Mucosa of descending colon (tissue), 3 donors: Measurements from ENCODE around the gene STING1. TPM values are rescaled to one million over a fixed set of nuclear protein-coding genes. Genes with fewer than 3 reads are reported as not detected.

ENCODE experiments used
- ATAC-seq: fragments of 200-7000 bp; cut with Tn5 transposase; one replicate; pipeline ENCODE4 v1.9.1; 2020; ENCODE audit warnings: mild to moderate bottlenecking, moderate library complexity
- DNase-seq, 3 donors: peaks; one replicate each; pipeline ENCODE4 v3.0.0-alpha.2; 2020
- H3K36me3 ChIP-seq: fragments of 200-600 bp; one replicate; pipeline ENCODE4 v1.8.0; 2021; ENCODE audit warnings: low read depth, mild to moderate bottlenecking
- H3K4me1 ChIP-seq: fragments of 200-600 bp; one replicate; pipeline ENCODE4 v1.8.0; 2021; ENCODE audit warnings: low read depth, mild to moderate bottlenecking
- H3K4me3 ChIP-seq: fragments of 200-600 bp; one replicate; pipeline ENCODE4 v1.8.0; 2021; ENCODE audit warnings: mild to moderate bottlenecking
- H3K9me3 ChIP-seq: fragments of 200-600 bp; one replicate; pipeline ENCODE4 v1.8.0; 2021; ENCODE audit warnings: mild to moderate bottlenecking
- intact Hi-C, 2 donors: fragments of 100-400 bp; cut with DNase I in 1 of 2; cut with micrococcal nuclease in 1 of 2; formaldehyde crosslinking; loops; one replicate each; pipeline versions ENCODE4 v1.11.0 to v1.11.1; 2022; cut with DNase I, micrococcal nuclease
- total RNA-seq, 3 donors: library from RNA; stranded (reverse); fragmentation: NEBNext Ultra II Directional in 2 of 3; extraction: Animal tissue kit (Norgen Biotek cat#: 25700) in 2 of 3; gene quantifications; one replicate each; pipeline versions ENCODE4 v1.2.1 to v1.2.4, GENCODE V29; 2021 to 2023
- TF ChIP-seq, protein P1 (sequence below): fragments of 200-600 bp; IDR thresholded peaks from one replicate; pipeline ENCODE4 v1.8.0; 2022; ENCODE audit warnings: antibody characterized with exemption, mild to moderate bottlenecking
- donor health status: DM: no; HTN: no; CAD: no; lungs with moderate emphysema.
- donor health status: DM: no; HTN: no; CAD: no.
- donor health status: DM: no; HTN: yes; CAD: no.

Gene STING1
- total RNA-seq, 3 donors from 2014 or later: 27.0 to 63.3 (median 31.1) TPM

DNA sequence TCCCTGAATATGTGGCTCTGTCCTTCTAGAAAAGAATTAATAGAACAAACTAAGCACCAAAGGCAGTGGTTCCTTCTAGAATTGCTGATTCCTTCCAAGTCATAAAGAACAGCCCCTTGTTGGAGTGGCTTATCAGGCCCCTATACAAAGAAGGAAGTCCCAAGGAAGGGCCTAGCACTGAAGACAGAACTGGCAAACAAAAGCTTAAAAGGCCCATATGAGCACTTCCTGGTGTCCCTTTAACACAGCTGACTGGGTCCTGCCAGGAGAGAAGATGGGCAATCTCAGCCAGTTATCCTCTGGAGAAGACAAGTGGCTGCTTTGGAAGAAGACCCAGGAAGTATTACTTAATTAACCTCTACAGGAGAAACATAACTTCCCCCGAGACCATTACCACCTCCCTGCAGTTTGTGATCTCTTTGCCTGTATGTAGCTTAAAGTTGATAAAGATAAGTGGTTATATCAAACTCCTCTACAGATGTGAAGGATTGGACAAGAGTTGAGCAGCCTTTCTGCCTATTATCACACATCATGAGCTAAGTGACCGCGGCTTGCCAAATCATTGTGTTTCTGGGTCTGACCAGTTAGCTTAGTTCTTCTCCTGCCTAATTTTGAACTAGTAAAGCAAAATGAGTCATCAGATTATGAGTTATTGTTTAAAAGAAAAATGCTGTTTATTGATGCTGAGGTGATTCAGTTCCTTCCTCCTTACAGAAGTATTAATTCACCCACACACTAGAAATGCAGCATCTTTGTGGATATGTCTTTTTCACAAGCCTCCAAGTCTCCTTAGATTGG lies 13.3 kb upstream of the STING1 start:
- ATAC-seq (peak; percentile 46), DNase-seq (no peak)
- Histone ChIP-seq H3K36me3 (no peaks in the 10 kb centered on the region), H3K4me1 (no peaks in the 10 kb centered on the region), H3K9me3 (no peaks in the 10 kb centered on the region), H3K4me3 (no peak overlapping the region)
- TF ChIP-seq, protein P1, sequence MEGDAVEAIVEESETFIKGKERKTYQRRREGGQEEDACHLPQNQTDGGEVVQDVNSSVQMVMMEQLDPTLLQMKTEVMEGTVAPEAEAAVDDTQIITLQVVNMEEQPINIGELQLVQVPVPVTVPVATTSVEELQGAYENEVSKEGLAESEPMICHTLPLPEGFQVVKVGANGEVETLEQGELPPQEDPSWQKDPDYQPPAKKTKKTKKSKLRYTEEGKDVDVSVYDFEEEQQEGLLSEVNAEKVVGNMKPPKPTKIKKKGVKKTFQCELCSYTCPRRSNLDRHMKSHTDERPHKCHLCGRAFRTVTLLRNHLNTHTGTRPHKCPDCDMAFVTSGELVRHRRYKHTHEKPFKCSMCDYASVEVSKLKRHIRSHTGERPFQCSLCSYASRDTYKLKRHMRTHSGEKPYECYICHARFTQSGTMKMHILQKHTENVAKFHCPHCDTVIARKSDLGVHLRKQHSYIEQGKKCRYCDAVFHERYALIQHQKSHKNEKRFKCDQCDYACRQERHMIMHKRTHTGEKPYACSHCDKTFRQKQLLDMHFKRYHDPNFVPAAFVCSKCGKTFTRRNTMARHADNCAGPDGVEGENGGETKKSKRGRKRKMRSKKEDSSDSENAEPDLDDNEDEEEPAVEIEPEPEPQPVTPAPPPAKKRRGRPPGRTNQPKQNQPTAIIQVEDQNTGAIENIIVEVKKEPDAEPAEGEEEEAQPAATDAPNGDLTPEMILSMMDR: no peak
- intact Hi-C loops: no loop called here

DNA sequence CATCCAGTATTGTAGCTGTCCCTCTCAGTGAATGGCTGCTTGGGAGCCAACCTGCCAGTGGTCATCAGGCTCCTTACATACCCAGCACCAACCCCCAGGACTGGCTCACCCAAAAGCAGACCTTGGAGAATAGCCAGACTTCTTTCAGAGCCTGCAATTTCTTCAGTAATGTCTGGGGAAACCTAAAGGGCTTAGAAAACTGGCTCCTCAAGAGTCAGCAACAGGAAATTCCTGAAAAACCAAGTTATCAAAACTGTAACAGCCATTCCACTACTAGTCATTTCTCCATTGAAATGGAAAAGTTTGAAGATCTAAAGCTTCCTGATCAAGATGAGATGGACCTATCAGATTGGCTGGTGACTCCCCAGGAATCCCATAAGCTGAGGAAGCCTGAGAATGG lies 12.3 kb upstream of the STING1 start:
- no peaks in the 10 kb centered on the region for H3K4me1 ChIP-seq
- intact Hi-C loops: no loop called here

DNA sequence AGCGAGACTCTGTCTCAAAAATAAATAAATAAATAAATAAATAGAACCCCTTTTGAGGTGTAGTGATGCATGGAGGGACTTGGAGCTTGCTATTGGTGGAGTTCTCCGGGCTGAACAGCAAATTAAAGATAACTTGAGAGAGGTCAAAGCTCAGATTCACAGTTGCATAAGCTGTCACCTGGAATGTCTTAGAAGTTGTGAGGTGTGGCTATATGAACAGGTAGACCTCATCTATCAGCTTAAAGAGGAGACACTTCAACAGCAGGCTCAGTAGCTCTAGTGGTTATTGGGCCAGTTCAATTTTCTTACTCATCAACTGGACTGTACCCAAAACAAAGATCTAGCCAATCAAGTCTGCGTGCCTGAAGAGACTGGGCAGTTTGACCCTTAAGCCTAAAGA lies 11.7 kb upstream of the STING1 start:
- Histone ChIP-seq H3K36me3 (no peaks in the 10 kb centered on the region), H3K4me3 (no peak overlapping the region), H3K4me1 (no peaks in the 10 kb centered on the region), H3K9me3 (no peaks in the 10 kb centered on the region)
- ATAC-seq (peak; percentile 60), DNase-seq (no peak)
- intact Hi-C loops: no loop called here
- TF ChIP-seq, protein P1: no peak

More for the DNA sequence above, 12.3 kb upstream of the STING1 start:
- TF ChIP-seq, protein P1: no peak
- no peaks in the 10 kb centered on the region for H3K36me3 ChIP-seq
- DNase-seq (no peak), ATAC-seq (no peak)
- H3K4me3 ChIP-seq: no peak overlapping the region
- H3K9me3 ChIP-seq: no peaks in the 10 kb centered on the region

DNA sequence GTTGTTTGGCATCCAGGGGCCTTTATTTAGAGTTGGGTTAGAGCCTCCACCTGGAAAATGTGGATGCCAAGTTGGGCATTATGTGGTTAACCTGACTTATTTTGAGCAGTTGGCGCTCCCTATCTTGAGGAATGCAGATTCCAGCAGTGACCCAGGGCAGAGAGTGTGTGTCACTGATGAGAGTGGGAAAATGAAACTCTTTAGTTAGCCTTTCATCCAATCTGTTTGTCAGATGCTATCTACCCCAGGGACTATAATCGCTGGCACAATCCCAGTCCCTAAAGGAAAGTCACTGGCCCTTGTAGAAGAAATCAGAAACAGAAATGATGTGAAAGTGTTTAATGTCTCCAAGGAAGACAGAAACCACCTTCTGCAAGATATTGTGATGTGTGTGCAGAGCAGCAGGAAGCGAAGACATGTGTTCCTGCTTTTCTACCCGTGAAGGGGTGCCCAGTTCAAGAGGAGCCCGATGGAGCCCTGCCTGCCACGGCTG lies 10.2 kb upstream of the STING1 start:
- no peak for DNase-seq
- peak; percentile 83 for ATAC-seq
- no peak overlapping the region for H3K4me3 ChIP-seq
- intact Hi-C loops: no loop called here
- H3K36me3 ChIP-seq: no peaks in the 10 kb centered on the region
- H3K4me1 ChIP-seq: no peaks in the 10 kb centered on the region
- TF ChIP-seq, protein P1: no peak
- no peaks in the 10 kb centered on the region for H3K9me3 ChIP-seq

DNA sequence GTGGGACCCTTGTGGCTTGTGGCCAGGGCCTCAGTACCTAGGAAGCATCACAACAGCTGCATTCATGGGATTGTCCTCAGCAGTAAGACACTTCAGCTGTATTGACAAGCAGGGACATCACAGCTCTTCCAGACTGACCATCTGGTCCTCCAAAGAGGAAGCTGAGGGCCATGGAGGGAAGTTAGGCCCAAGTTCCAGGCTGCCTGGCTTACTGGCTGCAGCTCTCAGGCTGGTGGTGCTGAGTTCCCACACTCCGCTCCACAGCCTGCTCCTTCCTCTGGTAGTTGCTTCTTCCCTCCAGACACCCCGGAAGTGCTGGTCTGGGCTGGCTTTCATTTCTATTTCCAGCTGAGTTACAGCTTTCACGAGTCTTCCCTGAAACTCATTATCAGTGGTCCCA lies 5.7 kb upstream of the STING1 start:
- DNase-seq (no peak), ATAC-seq (peak; percentile 51)
- Histone ChIP-seq H3K9me3 (no peaks in the 10 kb centered on the region), H3K4me1 (no peaks in the 10 kb centered on the region), H3K36me3 (no peaks in the 10 kb centered on the region), H3K4me3 (no peak overlapping the region)
- TF ChIP-seq, protein P1: no peak
- intact Hi-C loops: no loop called here
